Heart left ventricle (tissue), 16 donors: ENCODE measurements around the gene NKD1. TPM values are rescaled to one million over a fixed set of nuclear protein-coding genes. Genes with fewer than 3 reads are reported as not detected.

Source experiments
- ATAC-seq, 4 donors: fragments of 200-7000 bp; cut with Tn5 transposase; one replicate each; pipeline ENCODE4 v1.9.1; 2020 to 2022; ENCODE audit warnings: moderate library complexity in 4 of 4, mild to moderate bottlenecking in 3 of 4, moderate number of reproducible peaks in 1 of 4
- DNase-seq, 5 donors: peaks; one replicate each; pipeline ENCODE4 v3.0.0-alpha.2; 2020
- H3K27ac ChIP-seq, 12 donors: fragments of 200-600 bp; sonication (generic) in 4 of 12; one replicate each; pipeline versions ENCODE4 v1.5.0 to v1.8.0; 2016 to 2022; ENCODE audit warnings: mild to moderate bottlenecking in 2 of 12
- H3K27me3 ChIP-seq, 9 donors: fragments of 200-600 bp; sonication (generic) in 2 of 9; one replicate each; pipeline versions ENCODE4 v1.5.1 to v1.8.0; 2016 to 2022; ENCODE audit warnings: mild to moderate bottlenecking in 3 of 9
- H3K36me3 ChIP-seq, 9 donors: fragments of 200-600 bp; sonication (generic) in 2 of 9; one replicate each; pipeline versions ENCODE4 v1.5.0 to v1.8.0; 2018 to 2022; ENCODE audit warnings: mild to moderate bottlenecking in 2 of 9
- H3K4me1 ChIP-seq, 12 donors: fragments of 200-600 bp; sonication (generic) in 4 of 12; one replicate each; pipeline versions ENCODE4 v1.5.0 to v1.8.0; 2016 to 2022; ENCODE audit warnings: mild to moderate bottlenecking in 3 of 12
- H3K4me3 ChIP-seq, 12 donors: fragments of 200-600 bp; sonication (generic) in 4 of 12; one replicate each; pipeline versions ENCODE4 v1.5.0 to v1.8.0; 2017 to 2022; ENCODE audit warnings: mild to moderate bottlenecking in 9 of 12, moderate library complexity in 4 of 12
- H3K9me3 ChIP-seq, 12 donors: fragments of 200-600 bp; sonication (generic) in 4 of 12; one replicate each; pipeline versions ENCODE4 v1.5.0 to v1.8.0; 2016 to 2022; ENCODE audit warnings: mild to moderate bottlenecking in 1 of 12
- POLR2A ChIP-seq, 2 donors: fragments of 450-650 bp; IDR thresholded peaks; one replicate each; pipeline ENCODE4 v1.6.1; 2017; ENCODE audit warnings: antibody characterized with exemption in 2 of 2, mild to moderate bottlenecking in 2 of 2, moderate library complexity in 2 of 2
- WGBS, 4 donors: extraction: QIAGEN DNeasy Blood & Tissue Kit in 2 of 4; methylation state at CpG; one replicate each; pipeline versions ENCODE4 v1.1.5 to v1.1.7; 2013 to 2018; 5-methylcytosine and 5-hydroxymethylcytosine counted together
- intact Hi-C, 10 donors: fragments of 100-400 bp; cut with DNase I; formaldehyde crosslinking; loops; one replicate each; pipeline versions ENCODE4 v1.11.1 to v1.14.2; 2022
- polyA plus RNA-seq, 2 donors: library from polyadenylated mRNA; stranded (reverse); fragments of 200-250 nt; gene quantifications; one replicate each; pipeline ENCODE4 v1.2.3, GENCODE V29; 2013
- total RNA-seq, 9 donors: library from RNA; depleted of rRNA in 2 of 9; stranded (reverse); fragments of >200 nt in 2 of 9; fragmentation: NEBNext Ultra II Directional in 3 of 9; extraction: Animal tissue kit (Norgen Biotek cat#: 25700) in 3 of 9; gene quantifications; one replicate each; pipeline versions ENCODE4 v1.1.0 to v1.2.4, GENCODE V29; 2016 to 2023
- TF ChIP-seq, protein P1 (sequence below), 12 donors: fragments of 200-600 bp; sonication (generic) in 4 of 12; IDR thresholded peaks; one replicate each; pipeline versions ENCODE4 v1.5.0 to v1.8.0; 2018 to 2022; ENCODE audit warnings: antibody characterized with exemption in 12 of 12, mild to moderate bottlenecking in 5 of 12
- donor health status: ischemic (EF 13 %, LVEDD 7.1; RV severe dilation, severe dysfunction).
- donor health status: healthy with polysubstance abuse.
- donor health status: DM: no; HTN: yes; CAD: no.
- donor health status: DM: no; HTN: no; CAD: no.
- donor health status: ischemic (EF 25% LVEDD 6.9; RV normal size, moderate dysfunction).
- donor health status: ischemic (EF 25% LVEDD 5.7; RV mildly dilated, moderate dysfunction).
- donor health status: healthy.
- donor health status: DM: yes; HTN: yes; CAD: no.
- donor health status: ischemic (EF 35%, LVEDD 5.7; RV mildly dilated, moderate dysfunction).
- donor health status: nonischemic (EF 11% LVEDD 7.7; RV severe dilation, severe dysfunction).
- donor health status: DM: yes; HTN: yes; CAD: no.
- donor health status: PGD.
- donor health status: ischemic (EF 29% LVEDD 5.4; RV normal size, mild dysfunction).
- donor health status: nonischemic (EF 23%, LVEDD 6.1; RV moderate dilation, normal function).

NKD1 gene
- total and polyA plus RNA-seq, 11 donors: 0.05 to 1.0 (median 0.26) TPM

DNA sequence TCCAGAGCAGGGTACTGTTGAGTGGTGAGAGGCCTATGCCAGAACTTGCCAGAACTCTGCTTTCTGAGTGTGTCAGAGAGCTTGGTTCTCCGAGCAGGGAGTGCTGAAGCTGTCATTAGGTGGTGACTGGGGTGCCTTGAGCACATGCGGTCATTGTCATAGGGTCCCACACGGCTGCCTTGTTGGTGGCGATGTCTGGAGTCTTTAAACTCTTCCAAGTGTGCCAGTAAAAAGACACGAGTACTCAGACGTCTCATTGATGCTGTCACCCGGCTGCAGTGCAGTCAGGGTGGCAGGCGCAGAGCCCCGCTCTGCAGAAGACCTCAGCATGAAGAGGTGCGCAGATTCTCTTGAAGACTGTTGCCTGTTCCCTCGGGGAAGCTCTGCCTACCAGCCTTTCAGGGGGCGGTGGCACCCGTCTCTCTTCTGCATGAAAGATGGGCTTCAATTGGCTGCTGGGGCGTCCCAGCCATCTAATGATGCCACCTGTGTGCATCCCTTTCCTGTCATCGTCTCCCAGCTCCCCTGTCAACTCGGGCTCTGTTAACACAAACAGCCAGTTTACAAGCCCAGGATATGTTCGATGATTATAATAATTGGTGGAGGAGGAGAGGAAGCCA lies 58.3 kb downstream of the NKD1 start:
- H3K36me3 ChIP-seq: no peaks in the 10 kb centered on the region
- peak overlapping the region in 1 of 12 donors; percentile 89 for H3K27ac ChIP-seq
- no peak for TF ChIP-seq POLR2A (IDR thresholded peaks at IDR 0.05)
- TF ChIP-seq, protein P1, sequence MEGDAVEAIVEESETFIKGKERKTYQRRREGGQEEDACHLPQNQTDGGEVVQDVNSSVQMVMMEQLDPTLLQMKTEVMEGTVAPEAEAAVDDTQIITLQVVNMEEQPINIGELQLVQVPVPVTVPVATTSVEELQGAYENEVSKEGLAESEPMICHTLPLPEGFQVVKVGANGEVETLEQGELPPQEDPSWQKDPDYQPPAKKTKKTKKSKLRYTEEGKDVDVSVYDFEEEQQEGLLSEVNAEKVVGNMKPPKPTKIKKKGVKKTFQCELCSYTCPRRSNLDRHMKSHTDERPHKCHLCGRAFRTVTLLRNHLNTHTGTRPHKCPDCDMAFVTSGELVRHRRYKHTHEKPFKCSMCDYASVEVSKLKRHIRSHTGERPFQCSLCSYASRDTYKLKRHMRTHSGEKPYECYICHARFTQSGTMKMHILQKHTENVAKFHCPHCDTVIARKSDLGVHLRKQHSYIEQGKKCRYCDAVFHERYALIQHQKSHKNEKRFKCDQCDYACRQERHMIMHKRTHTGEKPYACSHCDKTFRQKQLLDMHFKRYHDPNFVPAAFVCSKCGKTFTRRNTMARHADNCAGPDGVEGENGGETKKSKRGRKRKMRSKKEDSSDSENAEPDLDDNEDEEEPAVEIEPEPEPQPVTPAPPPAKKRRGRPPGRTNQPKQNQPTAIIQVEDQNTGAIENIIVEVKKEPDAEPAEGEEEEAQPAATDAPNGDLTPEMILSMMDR (IDR thresholded peaks at IDR 0.05): no peak
- peaks cover 0 to 42% (median 16%) of the 10 kb centered on the region in 12 donors for H3K4me1 ChIP-seq
- ATAC-seq (no peak), DNase-seq (no peak)
- intact Hi-C loops: loop anchor here in 1 of 10 donors (10.0 kb wide), 1 partner anchor 198 kb away; no protein-coding TSS in a partner anchor
- no peaks in the 10 kb centered on the region for H3K9me3 ChIP-seq
- H3K4me3 ChIP-seq: no peak overlapping the region
- 82 to 91% (median 89%) methylated on average over 17 of the region's 17 CpGs for WGBS, 4 donors
- no peaks in the 10 kb centered on the region for H3K27me3 ChIP-seq

DNA sequence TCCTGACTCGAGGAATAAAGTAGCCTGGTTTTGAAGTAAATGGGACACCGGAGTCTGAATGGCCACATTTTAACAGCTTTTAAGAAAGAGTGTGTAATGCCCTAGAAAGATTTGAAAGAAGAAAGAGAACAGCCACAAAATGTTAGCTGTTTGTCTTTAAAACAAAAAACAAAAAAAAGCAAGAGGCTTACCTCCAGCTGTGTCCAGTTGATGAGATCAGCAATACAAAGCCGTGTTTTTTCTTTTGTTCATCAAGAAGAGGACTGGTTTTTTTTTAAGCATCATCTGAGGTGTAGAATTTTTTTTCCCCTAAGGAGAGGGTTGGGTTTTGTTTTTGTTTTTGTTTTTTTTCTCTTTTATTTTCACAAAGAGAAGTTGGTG lies 58.8 kb downstream of the NKD1 start:
- Histone ChIP-seq H3K4me1 (peaks cover 0 to 39% (median 16%) of the 10 kb centered on the region in 12 donors), H3K36me3 (no peaks in the 10 kb centered on the region), H3K27me3 (no peaks in the 10 kb centered on the region), H3K27ac (peak overlapping the region in 1 of 12 donors; percentile 89), H3K9me3 (no peaks in the 10 kb centered on the region), H3K4me3 (no peak overlapping the region)
- TF ChIP-seq POLR2A (IDR thresholded peaks at IDR 0.05): no peak
- TF ChIP-seq, protein P1 (IDR thresholded peaks at IDR 0.05): no peak
- intact Hi-C loops: loop anchor here in 1 of 10 donors (10.0 kb wide), 1 partner anchor 198 kb away; no protein-coding TSS in a partner anchor
- WGBS, 4 donors: 70 to 83% (median 79%) methylated on average over 3 of the region's 3 CpGs
- DNase-seq (no peak), ATAC-seq (no peak)

DNA sequence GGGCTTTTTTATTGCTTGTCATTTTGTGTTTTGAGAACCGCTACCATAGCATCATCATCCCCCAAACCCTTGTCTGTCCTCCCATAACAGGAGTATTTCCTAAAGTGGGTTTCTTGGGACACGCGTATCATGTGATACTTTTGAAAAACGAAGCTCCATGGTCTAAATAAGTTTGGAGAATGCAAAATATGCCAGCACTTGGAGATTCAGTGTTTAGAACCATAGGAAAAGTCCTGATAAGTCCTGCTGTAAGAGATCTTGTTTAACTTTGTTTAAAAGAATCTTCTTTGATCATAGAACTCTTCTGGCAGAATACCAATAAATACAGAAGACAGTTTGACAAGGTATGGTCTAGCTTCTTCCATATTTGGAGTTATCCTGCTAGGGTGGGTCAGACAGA lies 59.3 kb downstream of the NKD1 start:
- Histone ChIP-seq H3K27me3 (no peaks in the 10 kb centered on the region), H3K9me3 (no peaks in the 10 kb centered on the region), H3K36me3 (no peaks in the 10 kb centered on the region), H3K27ac (peak overlapping the region in 1 of 12 donors; percentile 89), H3K4me1 (peaks cover 0 to 35% (median 16%) of the 10 kb centered on the region in 12 donors), H3K4me3 (no peak overlapping the region)
- DNase-seq (no peak), ATAC-seq (no peak)
- intact Hi-C loops: loop anchor here in 1 of 10 donors (10.0 kb wide), 1 partner anchor 197 kb away; no protein-coding TSS in a partner anchor
- TF ChIP-seq, protein P1 (IDR thresholded peaks at IDR 0.05): no peak
- TF ChIP-seq POLR2A (IDR thresholded peaks at IDR 0.05): no peak
- 80 to 86% (median 82%) methylated on average over 4 of the region's 4 CpGs for WGBS, 4 donors

DNA sequence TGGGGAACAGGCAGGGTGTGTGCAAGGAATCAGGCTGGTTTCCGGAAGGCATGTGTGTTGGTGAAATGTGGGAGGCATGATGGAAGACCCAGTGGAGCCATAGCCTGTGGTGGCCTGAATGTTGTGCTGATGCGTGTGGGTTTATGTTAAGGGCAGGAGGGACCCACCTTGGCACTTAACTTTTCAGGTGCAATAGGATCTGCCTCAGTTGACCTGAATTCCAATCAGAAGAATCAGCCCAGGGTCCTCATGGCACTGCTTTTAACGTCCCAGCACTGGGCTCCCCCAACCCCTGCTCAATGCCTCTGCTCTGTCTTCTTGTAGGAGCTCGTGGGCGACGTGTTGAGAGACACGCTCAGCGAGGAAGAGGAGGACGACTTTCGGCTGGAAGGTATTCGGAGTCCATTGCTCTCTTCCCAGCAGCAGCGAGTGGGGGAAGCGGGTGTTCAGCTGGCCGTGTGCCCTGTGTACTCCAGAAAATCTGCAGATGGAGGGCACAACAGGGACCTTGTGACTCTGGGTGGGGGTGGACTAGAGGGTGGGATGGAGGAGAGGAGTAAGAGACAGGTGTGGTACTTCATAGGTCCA lies 59.9 kb downstream of the NKD1 start:
- Histone ChIP-seq H3K36me3 (no peaks in the 10 kb centered on the region), H3K27ac (peak overlapping the region in 1 of 12 donors; percentile 89), H3K27me3 (no peaks in the 10 kb centered on the region), H3K9me3 (no peaks in the 10 kb centered on the region), H3K4me1 (peaks cover 0 to 35% (median 14%) of the 10 kb centered on the region in 12 donors), H3K4me3 (no peak overlapping the region)
- DNase-seq (no peak), ATAC-seq (no peak)
- TF ChIP-seq POLR2A (IDR thresholded peaks at IDR 0.05): no peak
- TF ChIP-seq, protein P1 (IDR thresholded peaks at IDR 0.05): no peak
- 87 to 94% (median 94%) methylated on average over 14 of the region's 14 CpGs for WGBS, 4 donors
- intact Hi-C loops: loop anchor here in 1 of 10 donors (10.0 kb wide), 1 partner anchor 197 kb away; no protein-coding TSS in a partner anchor
